ENCODE data around the gene PHLDA3.

DNA sequence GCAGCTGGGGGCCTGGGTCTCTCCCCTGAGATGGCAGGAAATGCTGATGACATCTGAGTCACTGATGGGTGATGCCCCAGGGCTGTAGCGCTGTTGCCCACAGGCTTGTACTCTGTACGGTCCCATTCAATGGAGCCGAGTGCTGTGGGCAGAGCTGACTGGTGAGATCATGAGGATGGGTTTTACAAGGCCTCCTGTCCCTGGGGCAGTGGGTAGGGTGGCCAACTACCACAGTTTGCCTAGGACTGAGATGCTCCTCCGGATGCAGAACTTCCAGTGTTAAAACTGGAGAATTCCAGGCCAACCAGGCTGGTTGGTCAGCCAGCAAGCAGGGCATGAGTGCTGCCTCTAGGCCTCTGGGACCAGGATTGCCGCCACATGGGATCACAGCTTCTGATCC lies 9.2 kb downstream of the PHLDA3 start:
- TF ChIP-seq, protein P1, sequence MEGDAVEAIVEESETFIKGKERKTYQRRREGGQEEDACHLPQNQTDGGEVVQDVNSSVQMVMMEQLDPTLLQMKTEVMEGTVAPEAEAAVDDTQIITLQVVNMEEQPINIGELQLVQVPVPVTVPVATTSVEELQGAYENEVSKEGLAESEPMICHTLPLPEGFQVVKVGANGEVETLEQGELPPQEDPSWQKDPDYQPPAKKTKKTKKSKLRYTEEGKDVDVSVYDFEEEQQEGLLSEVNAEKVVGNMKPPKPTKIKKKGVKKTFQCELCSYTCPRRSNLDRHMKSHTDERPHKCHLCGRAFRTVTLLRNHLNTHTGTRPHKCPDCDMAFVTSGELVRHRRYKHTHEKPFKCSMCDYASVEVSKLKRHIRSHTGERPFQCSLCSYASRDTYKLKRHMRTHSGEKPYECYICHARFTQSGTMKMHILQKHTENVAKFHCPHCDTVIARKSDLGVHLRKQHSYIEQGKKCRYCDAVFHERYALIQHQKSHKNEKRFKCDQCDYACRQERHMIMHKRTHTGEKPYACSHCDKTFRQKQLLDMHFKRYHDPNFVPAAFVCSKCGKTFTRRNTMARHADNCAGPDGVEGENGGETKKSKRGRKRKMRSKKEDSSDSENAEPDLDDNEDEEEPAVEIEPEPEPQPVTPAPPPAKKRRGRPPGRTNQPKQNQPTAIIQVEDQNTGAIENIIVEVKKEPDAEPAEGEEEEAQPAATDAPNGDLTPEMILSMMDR (IDR thresholded peaks at IDR 0.05): no peak
- TF ChIP-seq HOXA7 (CRISPR knock-in tag; IDR thresholded peaks at IDR 0.05) (no peak), RCOR1 (IDR thresholded peaks at IDR 0.05; ENCODE audit: low read depth, low read length) (no peak), MYC (IDR thresholded peaks at IDR 0.05; ENCODE audit: borderline replicate concordance, low read length) (no peak), BHLHE40 (IDR thresholded peaks at IDR 0.05; ENCODE audit: low read depth, low read length) (no peak), POLR2A (IDR thresholded peaks at IDR 0.05; ENCODE audit: low read length) (no peak), SREBF2 (IDR thresholded peaks at IDR 0.05) (no peak), FOSB (CRISPR knock-in tag; IDR thresholded peaks at IDR 0.05) (no peak), ZSCAN20 (CRISPR knock-in tag; IDR thresholded peaks at IDR 0.05) (no peak), TP53 (CRISPR knock-in tag; IDR thresholded peaks at IDR 0.05) (no peak)
- TF ChIP-seq, protein P2, sequence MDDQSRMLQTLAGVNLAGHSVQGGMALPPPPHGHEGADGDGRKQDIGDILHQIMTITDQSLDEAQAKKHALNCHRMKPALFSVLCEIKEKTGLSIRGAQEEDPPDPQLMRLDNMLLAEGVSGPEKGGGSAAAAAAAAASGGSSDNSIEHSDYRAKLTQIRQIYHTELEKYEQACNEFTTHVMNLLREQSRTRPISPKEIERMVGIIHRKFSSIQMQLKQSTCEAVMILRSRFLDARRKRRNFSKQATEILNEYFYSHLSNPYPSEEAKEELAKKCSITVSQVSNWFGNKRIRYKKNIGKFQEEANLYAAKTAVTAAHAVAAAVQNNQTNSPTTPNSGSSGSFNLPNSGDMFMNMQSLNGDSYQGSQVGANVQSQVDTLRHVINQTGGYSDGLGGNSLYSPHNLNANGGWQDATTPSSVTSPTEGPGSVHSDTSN (IDR thresholded peaks at IDR 0.05): no peak
- TF ChIP-seq, protein P3, sequence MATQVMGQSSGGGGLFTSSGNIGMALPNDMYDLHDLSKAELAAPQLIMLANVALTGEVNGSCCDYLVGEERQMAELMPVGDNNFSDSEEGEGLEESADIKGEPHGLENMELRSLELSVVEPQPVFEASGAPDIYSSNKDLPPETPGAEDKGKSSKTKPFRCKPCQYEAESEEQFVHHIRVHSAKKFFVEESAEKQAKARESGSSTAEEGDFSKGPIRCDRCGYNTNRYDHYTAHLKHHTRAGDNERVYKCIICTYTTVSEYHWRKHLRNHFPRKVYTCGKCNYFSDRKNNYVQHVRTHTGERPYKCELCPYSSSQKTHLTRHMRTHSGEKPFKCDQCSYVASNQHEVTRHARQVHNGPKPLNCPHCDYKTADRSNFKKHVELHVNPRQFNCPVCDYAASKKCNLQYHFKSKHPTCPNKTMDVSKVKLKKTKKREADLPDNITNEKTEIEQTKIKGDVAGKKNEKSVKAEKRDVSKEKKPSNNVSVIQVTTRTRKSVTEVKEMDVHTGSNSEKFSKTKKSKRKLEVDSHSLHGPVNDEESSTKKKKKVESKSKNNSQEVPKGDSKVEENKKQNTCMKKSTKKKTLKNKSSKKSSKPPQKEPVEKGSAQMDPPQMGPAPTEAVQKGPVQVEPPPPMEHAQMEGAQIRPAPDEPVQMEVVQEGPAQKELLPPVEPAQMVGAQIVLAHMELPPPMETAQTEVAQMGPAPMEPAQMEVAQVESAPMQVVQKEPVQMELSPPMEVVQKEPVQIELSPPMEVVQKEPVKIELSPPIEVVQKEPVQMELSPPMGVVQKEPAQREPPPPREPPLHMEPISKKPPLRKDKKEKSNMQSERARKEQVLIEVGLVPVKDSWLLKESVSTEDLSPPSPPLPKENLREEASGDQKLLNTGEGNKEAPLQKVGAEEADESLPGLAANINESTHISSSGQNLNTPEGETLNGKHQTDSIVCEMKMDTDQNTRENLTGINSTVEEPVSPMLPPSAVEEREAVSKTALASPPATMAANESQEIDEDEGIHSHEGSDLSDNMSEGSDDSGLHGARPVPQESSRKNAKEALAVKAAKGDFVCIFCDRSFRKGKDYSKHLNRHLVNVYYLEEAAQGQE (IDR thresholded peaks at IDR 0.05): no peak

All from A549 (cell line).